Stomach (tissue), 4 donors: ENCODE results near the gene HNRNPC.

Source experiments
- POLR2A ChIP-seq, 4 donors: fragments of 450-650 bp; IDR thresholded peaks; one replicate each; pipeline ENCODE4 v1.6.1; 2016; ENCODE audit warnings: antibody characterized with exemption in 4 of 4, control low read depth in 2 of 4, mild to moderate bottlenecking in 1 of 4, moderate library complexity in 1 of 4
- POLR2AphosphoS5 ChIP-seq, 3 donors: sonication (generic); formaldehyde crosslinking; IDR thresholded peaks; one replicate each; pipeline ENCODE4 v1.6.1; 2016; ENCODE audit warnings: antibody characterized with exemption in 3 of 3

DNA sequence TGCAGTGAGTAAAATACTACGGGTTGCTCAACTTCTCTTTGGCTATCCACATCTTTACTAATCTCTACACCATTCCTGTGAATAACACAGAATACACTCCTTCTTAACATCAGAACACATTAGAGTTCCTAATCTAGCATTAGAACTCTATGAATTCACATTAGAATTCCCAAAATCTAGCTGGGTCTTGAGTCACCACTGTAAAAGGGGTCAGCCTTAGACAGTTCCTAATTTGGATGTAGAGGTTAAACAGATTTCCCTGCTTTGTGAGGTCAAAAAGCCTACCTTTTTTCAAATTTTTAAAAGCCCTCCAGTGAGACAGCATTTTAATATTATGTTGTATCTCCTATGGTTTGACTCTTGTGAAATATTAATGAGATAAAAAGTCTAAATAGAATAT lies 7.4 kb downstream of the HNRNPC start:
- TF ChIP-seq POLR2AphosphoS5 (IDR thresholded peaks at IDR 0.05) = no peak
- no peak for TF ChIP-seq POLR2A (IDR thresholded peaks at IDR 0.05)
